ENCODE data around the gene PREB. TPM values are rescaled to one million over a fixed set of nuclear protein-coding genes. Genes with fewer than 3 reads are reported as not detected.

Gene PREB
- total RNA-seq, 2 donors from 2014 or later, result 50.5 to 53.5 TPM

DNA sequence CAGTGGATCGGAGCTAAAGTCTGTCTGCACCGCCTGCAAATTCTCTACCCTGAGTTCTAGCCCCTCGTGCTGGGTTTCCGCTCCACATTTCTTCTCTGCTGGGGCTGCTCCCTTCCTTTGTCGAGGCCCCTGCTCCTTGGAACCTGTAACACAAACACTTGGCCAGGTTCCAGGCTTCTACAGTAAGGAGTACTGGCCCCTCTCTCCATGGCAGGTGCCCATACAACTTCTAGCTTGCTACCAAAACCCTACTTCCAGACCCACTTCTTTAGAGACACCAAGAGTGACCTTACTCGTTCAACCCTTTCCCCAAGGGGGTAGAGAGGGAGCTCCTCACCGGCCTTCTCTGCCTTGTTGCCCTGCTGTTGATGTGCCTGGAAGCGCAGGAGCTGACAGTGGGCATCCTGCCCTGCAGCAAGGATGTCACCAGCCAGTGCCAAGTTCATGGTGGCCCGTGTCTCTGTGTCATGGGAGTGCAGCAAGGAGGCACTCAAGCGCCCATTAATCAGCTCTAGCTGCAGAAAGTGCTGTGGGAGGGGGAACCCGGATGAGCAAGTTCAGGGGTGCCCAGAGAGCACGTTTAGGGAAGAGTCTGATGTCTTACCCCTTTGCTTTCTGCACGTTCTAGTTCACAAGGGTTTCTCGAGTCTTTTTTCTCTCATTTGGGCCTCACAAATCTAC, 1.1 kb downstream of the PREB start:
- Mint-ChIP-seq H3K27me3 (ENCODE audit: insufficient read depth) (peaks cover 4% of the 10 kb centered on the region), H3K36me3 (ENCODE audit: low read depth) (peaks cover 27% of the 10 kb centered on the region), H3K4me3 (peak overlapping the region; percentile 84), H3K27ac (peak overlapping the region; percentile 62), H3K4me1 (peaks cover 10% of the 10 kb centered on the region), H3K9me3 (no peaks in the 10 kb centered on the region)
- 43 to 56% methylated on average over 10 to 14 of the region's 14 CpGs for WGBS, 2 experiments (ENCODE audit: insufficient coverage in 1 of 2, insufficient read length in 1 of 2)
- Histone ChIP-seq H3K4me3 (ENCODE audit: low read length) (peak overlapping the region; percentile 90), H3K27ac (ENCODE audit: low read depth, low read length) (no peak overlapping the region), H3K9me3 (ENCODE audit: control insufficient read depth, low read length) (no peaks in the 10 kb centered on the region), H3K27me3 (ENCODE audit: control insufficient read depth, insufficient read depth, low read length, poor library complexity, severe bottlenecking) (no peaks in the 10 kb centered on the region), H3K4me1 (ENCODE audit: control insufficient read depth, insufficient read depth, low read length) (no peaks in the 10 kb centered on the region), H3K36me3 (ENCODE audit: control insufficient read depth, insufficient read depth, low read length) (peaks cover 30% of the 10 kb centered on the region), H3K9ac (ENCODE audit: extremely low read depth, low read length, poor library complexity, severe bottlenecking) (peak overlapping the region; percentile 80)
- DNase-seq, result no peak
- TF ChIP-seq, protein P1, sequence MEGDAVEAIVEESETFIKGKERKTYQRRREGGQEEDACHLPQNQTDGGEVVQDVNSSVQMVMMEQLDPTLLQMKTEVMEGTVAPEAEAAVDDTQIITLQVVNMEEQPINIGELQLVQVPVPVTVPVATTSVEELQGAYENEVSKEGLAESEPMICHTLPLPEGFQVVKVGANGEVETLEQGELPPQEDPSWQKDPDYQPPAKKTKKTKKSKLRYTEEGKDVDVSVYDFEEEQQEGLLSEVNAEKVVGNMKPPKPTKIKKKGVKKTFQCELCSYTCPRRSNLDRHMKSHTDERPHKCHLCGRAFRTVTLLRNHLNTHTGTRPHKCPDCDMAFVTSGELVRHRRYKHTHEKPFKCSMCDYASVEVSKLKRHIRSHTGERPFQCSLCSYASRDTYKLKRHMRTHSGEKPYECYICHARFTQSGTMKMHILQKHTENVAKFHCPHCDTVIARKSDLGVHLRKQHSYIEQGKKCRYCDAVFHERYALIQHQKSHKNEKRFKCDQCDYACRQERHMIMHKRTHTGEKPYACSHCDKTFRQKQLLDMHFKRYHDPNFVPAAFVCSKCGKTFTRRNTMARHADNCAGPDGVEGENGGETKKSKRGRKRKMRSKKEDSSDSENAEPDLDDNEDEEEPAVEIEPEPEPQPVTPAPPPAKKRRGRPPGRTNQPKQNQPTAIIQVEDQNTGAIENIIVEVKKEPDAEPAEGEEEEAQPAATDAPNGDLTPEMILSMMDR (conservative IDR thresholded peaks at IDR 0.05), result no peak

DNA sequence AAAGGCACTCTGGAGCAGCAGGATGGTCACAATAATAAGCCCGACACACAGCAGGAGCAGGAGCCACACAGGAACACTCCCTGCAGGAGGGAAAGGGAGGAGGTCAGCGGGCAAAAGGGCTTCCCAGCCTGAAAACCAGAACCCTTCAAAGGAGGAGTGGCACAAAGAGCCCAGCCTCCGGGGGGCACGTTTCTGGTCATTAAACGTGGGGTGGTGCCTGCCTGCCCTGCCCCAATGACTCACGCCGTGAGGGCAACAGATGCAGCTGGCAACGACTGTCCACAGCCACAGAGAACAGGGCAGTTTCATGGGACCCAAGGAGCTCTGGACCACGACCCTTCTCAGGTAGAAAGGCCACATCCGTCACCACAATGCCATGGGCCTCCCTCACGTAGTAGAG, 3.0 kb downstream of the PREB start:
- H3K27ac Mint-ChIP-seq, result no peak overlapping the region
- Histone ChIP-seq H3K27ac (ENCODE audit: low read depth, low read length) (no peak overlapping the region), H3K4me3 (ENCODE audit: low read length) (no peak overlapping the region), H3K9me3 (ENCODE audit: control insufficient read depth, low read length) (no peaks in the 10 kb centered on the region), H3K27me3 (ENCODE audit: control insufficient read depth, insufficient read depth, low read length, poor library complexity, severe bottlenecking) (no peaks in the 10 kb centered on the region), H3K9ac (ENCODE audit: extremely low read depth, low read length, poor library complexity, severe bottlenecking) (no peak overlapping the region), H3K4me1 (ENCODE audit: control insufficient read depth, insufficient read depth, low read length) (no peaks in the 10 kb centered on the region), H3K36me3 (ENCODE audit: control insufficient read depth, insufficient read depth, low read length) (peaks cover 30% of the 10 kb centered on the region)
- WGBS, 2 experiments (ENCODE audit: insufficient coverage in 1 of 2, insufficient read length in 1 of 2), result 95 to 96% methylated on average over 11 of the region's 11 CpGs
- H3K9me3 Mint-ChIP-seq, result no peaks in the 10 kb centered on the region
- H3K4me3 Mint-ChIP-seq, result no peak overlapping the region
- DNase-seq, result peak; percentile 34
- H3K27me3 Mint-ChIP-seq (ENCODE audit: insufficient read depth), result no peaks in the 10 kb centered on the region
- H3K4me1 Mint-ChIP-seq, result peaks cover 10% of the 10 kb centered on the region
- peaks cover 27% of the 10 kb centered on the region for H3K36me3 Mint-ChIP-seq (ENCODE audit: low read depth)
- TF ChIP-seq, protein P1 (conservative IDR thresholded peaks at IDR 0.05), result no peak

DNA sequence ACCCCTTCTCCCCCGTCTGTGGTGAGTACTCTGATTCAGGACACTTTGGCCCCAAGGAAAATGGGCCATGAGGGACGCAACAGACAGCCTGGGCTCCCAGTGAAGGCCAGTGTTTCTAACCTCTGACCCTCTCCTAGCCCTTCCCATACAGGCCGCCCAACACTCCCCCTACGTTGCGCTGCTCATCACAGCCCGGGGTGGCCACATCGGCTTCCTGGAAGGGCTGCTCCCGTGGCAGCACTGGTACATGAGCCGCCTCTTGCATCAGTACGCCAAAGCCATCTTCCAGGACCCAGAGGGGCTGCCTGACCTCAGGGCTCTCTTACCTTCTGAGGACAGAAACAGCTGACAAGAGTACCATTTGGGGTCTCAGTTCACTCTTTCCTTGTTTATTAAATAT, 4.0 kb downstream of the PREB start:
- H3K4me1 Mint-ChIP-seq, result peaks cover 10% of the 10 kb centered on the region
- H3K4me3 ChIP-seq (ENCODE audit: low read length), result no peak overlapping the region
- peaks cover 30% of the 10 kb centered on the region for H3K36me3 ChIP-seq (ENCODE audit: control insufficient read depth, insufficient read depth, low read length)
- no peaks in the 10 kb centered on the region for H3K27me3 ChIP-seq (ENCODE audit: control insufficient read depth, insufficient read depth, low read length, poor library complexity, severe bottlenecking)
- H3K27ac Mint-ChIP-seq, result no peak overlapping the region
- 95 to 96% methylated on average over 9 to 10 of the region's 10 CpGs for WGBS, 2 experiments (ENCODE audit: insufficient coverage in 1 of 2, insufficient read length in 1 of 2)
- no peaks in the 10 kb centered on the region for H3K9me3 ChIP-seq (ENCODE audit: control insufficient read depth, low read length)
- no peak overlapping the region for H3K9ac ChIP-seq (ENCODE audit: extremely low read depth, low read length, poor library complexity, severe bottlenecking)
- no peaks in the 10 kb centered on the region for H3K9me3 Mint-ChIP-seq
- H3K27ac ChIP-seq (ENCODE audit: low read depth, low read length), result no peak overlapping the region
- no peaks in the 10 kb centered on the region for H3K4me1 ChIP-seq (ENCODE audit: control insufficient read depth, insufficient read depth, low read length)
- no peak overlapping the region for H3K4me3 Mint-ChIP-seq
- TF ChIP-seq, protein P1 (conservative IDR thresholded peaks at IDR 0.05), result no peak
- no peak for DNase-seq
- H3K36me3 Mint-ChIP-seq (ENCODE audit: low read depth), result peaks cover 27% of the 10 kb centered on the region
- H3K27me3 Mint-ChIP-seq (ENCODE audit: insufficient read depth), result peaks cover 6% of the 10 kb centered on the region
